Karpas-422 (cell line): ENCODE measurements around the gene PDE11A. TPM values are rescaled to one million over a fixed set of nuclear protein-coding genes. Genes with fewer than 3 reads are reported as not detected.
"Not testable (repeated sequence)": the region's sequence is repeated elsewhere in the genome, so short reads cannot be mapped to it uniquely, and the experiment has no call there.

Experiments used
- DNase-seq: peaks from one replicate; pipeline ENCODE4 v3.0.0-alpha.2; 2015
- H2AFZ ChIP-seq: fragments of 200-600 bp; sonication (generic); 2 replicates; pipeline ENCODE4 v1.6.1; 2014; ENCODE audit warnings: antibody characterized with exemption, low read length, mixed read lengths
- H3K27ac ChIP-seq: fragments of 200-600 bp; sonication (generic); 2 replicates; pipeline ENCODE4 v1.5.1; 2014; ENCODE audit warnings: mild to moderate bottlenecking, low read length, moderate library complexity
- H3K27me3 ChIP-seq: fragments of 200-600 bp; sonication (generic); 2 replicates; pipeline ENCODE4 v1.6.1; 2014; ENCODE audit warnings: low read length, mixed read lengths
- H3K36me3 ChIP-seq: fragments of 200-600 bp; sonication (generic); 2 replicates; pipeline ENCODE4 v1.6.1; 2014; ENCODE audit warnings: low read length, mixed read lengths; ENCODE audit not compliant: insufficient read depth
- H3K4me1 ChIP-seq: fragments of 200-600 bp; sonication (generic); 2 replicates; pipeline ENCODE4 v1.6.1; 2014; ENCODE audit warnings: mild to moderate bottlenecking, low read length, mixed read lengths
- H3K4me2 ChIP-seq: fragments of 200-600 bp; sonication (generic); 2 replicates; pipeline ENCODE4 v1.6.1; 2014; ENCODE audit warnings: low read length, low read depth, mild to moderate bottlenecking; ENCODE audit not compliant: poor library complexity, severe bottlenecking
- H3K4me3 ChIP-seq: fragments of 200-600 bp; sonication (generic); 2 replicates; pipeline ENCODE4 v1.5.1; 2014; ENCODE audit warnings: mild to moderate bottlenecking, antibody characterized with exemption, low read length, mixed read lengths
- H3K79me2 ChIP-seq: fragments of 200-600 bp; sonication (generic); 2 replicates; pipeline ENCODE4 v1.6.1; 2014; ENCODE audit warnings: mild to moderate bottlenecking, low read length, mixed read lengths
- H3K9ac ChIP-seq: fragments of 200-600 bp; sonication (generic); 2 replicates; pipeline ENCODE4 v1.6.0; 2014; ENCODE audit warnings: low read length
- H3K9me2 ChIP-seq: fragments of 200-600 bp; sonication (generic), shearing (Covaris generic); replicated peaks from 2 replicates; pipeline ENCODE4 v1.6.0; 2014; ENCODE audit warnings: mild to moderate bottlenecking, low read length, moderate library complexity; ENCODE audit not compliant: insufficient read depth
- H3K9me3 ChIP-seq: fragments of 300-700, 200-600 bp; sonication (generic); 2 replicates; pipeline ENCODE4 v1.6.1; 2014; ENCODE audit warnings: low read length, mixed read lengths
- H4K20me1 ChIP-seq: fragments of 200-600 bp; sonication (generic); 2 replicates; pipeline ENCODE4 v1.6.1; 2014; ENCODE audit warnings: mild to moderate bottlenecking, antibody characterized with exemption, low read length, low read depth; ENCODE audit not compliant: insufficient read depth
- total RNA-seq: library from RNA; depleted of rRNA; stranded (reverse); fragments of >200 nt; shearing (Covaris generic); gene quantifications from 2 replicates; pipeline ENCODE4 v1.2.3, GENCODE V29; 2014; ENCODE audit warnings: low replicate concordance

PDE11A gene
- total RNA-seq, 1 experiment from 2014 or later: 0.52 TPM

- Histone ChIP-seq H3K79me2 (no peaks in the 10 kb centered on the region), H3K9me3 (no peaks in the 10 kb centered on the region), H3K9me2 (no peaks in the 10 kb centered on the region), H2AFZ (no peak overlapping the region), H3K36me3 (no peaks in the 10 kb centered on the region), H4K20me1 (no peaks in the 10 kb centered on the region), H3K27ac (no peak overlapping the region), H3K27me3 (no peaks in the 10 kb centered on the region), H3K4me1 (no peaks in the 10 kb centered on the region), H3K9ac (no peak overlapping the region), H3K4me2 (no peak overlapping the region), H3K4me3 (no peak overlapping the region)
- no peak for DNase-seq
These were observed 11.7 kb upstream of the PDE11A start for GRCh38 chr2:178084273-178084672.

GRCh38 chr2:178082408-178083045 is 9.9 kb upstream of the PDE11A start:
- Histone ChIP-seq H3K4me3 (no peak overlapping the region), H3K4me1 (no peaks in the 10 kb centered on the region), H3K4me2 (no peak overlapping the region), H3K27me3 (no peaks in the 10 kb centered on the region), H3K36me3 (no peaks in the 10 kb centered on the region), H4K20me1 (no peaks in the 10 kb centered on the region), H3K9ac (no peak overlapping the region), H3K79me2 (no peaks in the 10 kb centered on the region), H3K9me2 (no peaks in the 10 kb centered on the region), H3K27ac (no peak overlapping the region), H3K9me3 (no peaks in the 10 kb centered on the region), H2AFZ (no peak overlapping the region)
- DNase-seq: no peak

GRCh38 chr2:178079279-178079678 is 6.7 kb upstream of the PDE11A start:
- not testable (repeated sequence) for H2AFZ ChIP-seq, H3K27me3 ChIP-seq, H3K9me2 ChIP-seq, H3K79me2 ChIP-seq, H3K4me1 ChIP-seq, H3K36me3 ChIP-seq, H3K4me2 ChIP-seq, H3K9ac ChIP-seq, H3K4me3 ChIP-seq, H4K20me1 ChIP-seq, H3K27ac ChIP-seq, H3K9me3 ChIP-seq, DNase-seq

GRCh38 chr2:178076130-178076529 is 3.6 kb upstream of the PDE11A start:
- Histone ChIP-seq H2AFZ (no peak overlapping the region), H3K9me2 (no peaks in the 10 kb centered on the region), H3K4me2 (no peak overlapping the region), H4K20me1 (no peaks in the 10 kb centered on the region), H3K4me1 (no peaks in the 10 kb centered on the region), H3K27me3 (no peaks in the 10 kb centered on the region), H3K9me3 (no peaks in the 10 kb centered on the region), H3K79me2 (no peaks in the 10 kb centered on the region), H3K36me3 (no peaks in the 10 kb centered on the region), H3K9ac (no peak overlapping the region), H3K27ac (no peak overlapping the region), H3K4me3 (no peak overlapping the region)
- no peak for DNase-seq

DNA sequence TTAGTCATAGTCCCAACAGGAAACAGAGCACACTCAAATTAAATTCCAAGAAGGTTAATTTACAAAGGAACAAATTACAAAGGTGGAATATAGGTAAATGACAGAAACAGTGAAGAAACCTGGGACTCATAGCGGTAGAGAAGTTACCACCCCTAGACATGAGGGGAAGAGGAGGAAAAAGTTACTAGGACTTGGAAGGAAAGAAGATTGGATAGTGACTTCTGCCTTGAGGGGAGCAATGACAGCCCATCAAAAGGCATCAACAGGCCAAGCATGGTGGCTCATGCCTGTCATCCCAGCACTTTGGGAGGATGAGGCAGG is 2.4 kb upstream of the PDE11A start:
- Histone ChIP-seq H3K4me3 (no peak overlapping the region), H3K27ac (no peak overlapping the region), H3K4me1 (no peaks in the 10 kb centered on the region), H3K36me3 (no peaks in the 10 kb centered on the region), H2AFZ (no peak overlapping the region), H3K9ac (no peak overlapping the region), H3K79me2 (no peaks in the 10 kb centered on the region), H3K4me2 (no peak overlapping the region), H3K27me3 (no peaks in the 10 kb centered on the region), H3K9me3 (no peaks in the 10 kb centered on the region), H3K9me2 (no peaks in the 10 kb centered on the region), H4K20me1 (no peaks in the 10 kb centered on the region)
- no peak for DNase-seq

- H3K9ac ChIP-seq: no peak overlapping the region
- no peaks in the 10 kb centered on the region for H3K9me2 ChIP-seq
- no peaks in the 10 kb centered on the region for H3K79me2 ChIP-seq
- H3K27ac ChIP-seq: no peak overlapping the region
- H3K4me1 ChIP-seq: no peaks in the 10 kb centered on the region
- DNase-seq: no peak
- H3K36me3 ChIP-seq: no peaks in the 10 kb centered on the region
- no peaks in the 10 kb centered on the region for H4K20me1 ChIP-seq
- no peaks in the 10 kb centered on the region for H3K27me3 ChIP-seq
- no peak overlapping the region for H3K4me3 ChIP-seq
- H3K4me2 ChIP-seq: no peak overlapping the region
- no peaks in the 10 kb centered on the region for H3K9me3 ChIP-seq
- no peak overlapping the region for H2AFZ ChIP-seq
These were observed 1.8 kb upstream of the PDE11A start for GRCh38 chr2:178074123-178075005.

DNA sequence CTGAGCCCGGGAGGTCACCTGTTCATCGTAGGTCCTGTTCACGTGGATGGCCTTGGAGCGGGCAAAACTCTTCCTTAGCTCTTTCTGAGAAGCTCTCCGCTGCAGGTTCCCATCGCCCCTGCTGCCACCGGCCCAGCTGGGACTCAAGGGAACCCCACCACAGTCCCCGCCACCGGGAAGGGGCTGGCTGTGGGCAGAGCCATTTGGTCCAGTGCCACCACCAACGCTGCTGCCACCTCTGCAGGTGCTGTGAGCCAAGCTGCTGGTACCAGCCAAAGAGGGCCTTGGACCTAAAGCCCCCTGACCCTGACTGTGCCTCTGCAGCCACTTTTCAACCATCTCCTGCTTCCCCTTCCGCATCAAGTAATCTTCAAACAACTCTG is 586 bp downstream of the PDE11A start:
- H3K4me1 ChIP-seq: no peaks in the 10 kb centered on the region
- no peak overlapping the region for H3K9ac ChIP-seq
- H4K20me1 ChIP-seq: no peaks in the 10 kb centered on the region
- no peaks in the 10 kb centered on the region for H3K79me2 ChIP-seq
- no peaks in the 10 kb centered on the region for H3K27me3 ChIP-seq
- H3K4me3 ChIP-seq: no peak overlapping the region
- H3K4me2 ChIP-seq: no peak overlapping the region
- no peak for DNase-seq
- H3K9me2 ChIP-seq: no peaks in the 10 kb centered on the region
- H2AFZ ChIP-seq: no peak overlapping the region
- H3K36me3 ChIP-seq: no peaks in the 10 kb centered on the region
- no peaks in the 10 kb centered on the region for H3K9me3 ChIP-seq
- H3K27ac ChIP-seq: no peak overlapping the region

DNA sequence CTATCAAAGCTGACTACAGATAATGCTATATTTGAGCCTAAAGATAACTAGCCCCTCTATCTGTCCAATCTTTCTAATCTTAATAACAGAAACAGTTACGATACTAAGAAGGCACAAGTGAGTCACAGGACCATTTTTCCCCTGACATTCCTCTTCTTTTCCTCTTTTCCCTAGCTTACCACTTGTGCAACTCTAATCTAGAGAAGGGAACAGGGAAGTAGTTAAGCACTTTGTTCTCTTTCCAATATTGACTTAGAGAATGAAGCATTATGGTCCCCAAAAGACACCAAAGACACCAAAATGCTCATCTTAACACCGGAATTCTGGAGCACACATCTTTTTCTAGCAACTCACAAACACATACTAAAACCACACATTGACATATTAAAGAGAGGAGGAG is 1.8 kb downstream of the PDE11A start:
- no peaks in the 10 kb centered on the region for H3K27me3 ChIP-seq
- H3K9ac ChIP-seq: no peak overlapping the region
- DNase-seq: no peak
- H2AFZ ChIP-seq: no peak overlapping the region
- no peak overlapping the region for H3K4me2 ChIP-seq
- H3K9me2 ChIP-seq: no peaks in the 10 kb centered on the region
- no peaks in the 10 kb centered on the region for H3K9me3 ChIP-seq
- H4K20me1 ChIP-seq: no peaks in the 10 kb centered on the region
- no peak overlapping the region for H3K27ac ChIP-seq
- H3K36me3 ChIP-seq: no peaks in the 10 kb centered on the region
- no peak overlapping the region for H3K4me3 ChIP-seq
- no peaks in the 10 kb centered on the region for H3K4me1 ChIP-seq
- H3K79me2 ChIP-seq: no peaks in the 10 kb centered on the region
